ENCODE data around the gene UBR4.

DNA sequence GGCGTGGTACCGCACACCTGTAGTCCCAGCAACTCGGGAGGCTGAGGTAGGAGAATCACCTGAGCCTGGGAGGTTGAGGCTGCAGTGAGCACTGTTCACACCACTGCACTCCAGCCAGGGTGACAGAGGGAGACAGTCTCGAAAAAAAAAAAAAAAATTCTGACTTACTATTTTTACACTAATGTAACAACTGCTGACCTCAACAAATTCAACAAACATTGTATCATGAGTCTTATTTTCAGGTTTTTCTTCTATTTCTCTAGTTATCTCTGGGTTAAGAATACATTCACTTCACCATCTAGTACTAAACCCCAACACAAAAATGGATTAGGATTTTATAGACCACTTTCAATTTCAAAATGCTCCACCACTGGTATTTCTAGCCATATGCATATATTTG lies 72.9 kb downstream of the UBR4 start:
- TF ChIP-seq, protein P1, sequence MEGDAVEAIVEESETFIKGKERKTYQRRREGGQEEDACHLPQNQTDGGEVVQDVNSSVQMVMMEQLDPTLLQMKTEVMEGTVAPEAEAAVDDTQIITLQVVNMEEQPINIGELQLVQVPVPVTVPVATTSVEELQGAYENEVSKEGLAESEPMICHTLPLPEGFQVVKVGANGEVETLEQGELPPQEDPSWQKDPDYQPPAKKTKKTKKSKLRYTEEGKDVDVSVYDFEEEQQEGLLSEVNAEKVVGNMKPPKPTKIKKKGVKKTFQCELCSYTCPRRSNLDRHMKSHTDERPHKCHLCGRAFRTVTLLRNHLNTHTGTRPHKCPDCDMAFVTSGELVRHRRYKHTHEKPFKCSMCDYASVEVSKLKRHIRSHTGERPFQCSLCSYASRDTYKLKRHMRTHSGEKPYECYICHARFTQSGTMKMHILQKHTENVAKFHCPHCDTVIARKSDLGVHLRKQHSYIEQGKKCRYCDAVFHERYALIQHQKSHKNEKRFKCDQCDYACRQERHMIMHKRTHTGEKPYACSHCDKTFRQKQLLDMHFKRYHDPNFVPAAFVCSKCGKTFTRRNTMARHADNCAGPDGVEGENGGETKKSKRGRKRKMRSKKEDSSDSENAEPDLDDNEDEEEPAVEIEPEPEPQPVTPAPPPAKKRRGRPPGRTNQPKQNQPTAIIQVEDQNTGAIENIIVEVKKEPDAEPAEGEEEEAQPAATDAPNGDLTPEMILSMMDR (IDR thresholded peaks at IDR 0.05; ENCODE audit: low read depth, low read length), result no peak
- TF ChIP-seq, protein P2, sequence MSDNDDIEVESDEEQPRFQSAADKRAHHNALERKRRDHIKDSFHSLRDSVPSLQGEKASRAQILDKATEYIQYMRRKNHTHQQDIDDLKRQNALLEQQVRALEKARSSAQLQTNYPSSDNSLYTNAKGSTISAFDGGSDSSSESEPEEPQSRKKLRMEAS (IDR thresholded peaks at IDR 0.05; ENCODE audit: low read depth, low read length), result no peak
